Small intestine (tissue), 7 donors: ENCODE data around the gene SKI. TPM values are rescaled to one million over a fixed set of nuclear protein-coding genes. Genes with fewer than 3 reads are reported as not detected.

Experiments
- DNase-seq, 2 donors: peaks; one replicate each; pipeline versions ENCODE4 v3.0.0 to v3.0.0-alpha.2; 2013
- FAIRE-seq: peaks from 2 replicates; lab custom pipeline; 2012; peaks lifted over from hg19 to GRCh38; lab: Jason Lieb, UNC
- H3K27ac ChIP-seq, 3 donors: one replicate each; pipeline ENCODE4 v1.5.1; 2013; ENCODE audit warnings: low read length in 2 of 3, mild to moderate bottlenecking in 2 of 3, control low read depth in 1 of 3, inconsistent platforms in 1 of 3, low read depth in 1 of 3, moderate library complexity in 1 of 3
- H3K27me3 ChIP-seq, 3 donors: one replicate each; pipeline ENCODE4 v1.6.1; 2013; ENCODE audit warnings: low read length in 3 of 3, inconsistent platforms in 1 of 3; ENCODE audit not compliant: control insufficient read depth in 3 of 3, insufficient read depth in 3 of 3
- H3K36me3 ChIP-seq, 3 donors: one replicate each; pipeline ENCODE4 v1.6.1; 2013; ENCODE audit warnings: low read length in 3 of 3, inconsistent platforms in 1 of 3, low read depth in 1 of 3, mild to moderate bottlenecking in 1 of 3, moderate library complexity in 1 of 3; ENCODE audit not compliant: control insufficient read depth in 3 of 3, insufficient read depth in 2 of 3
- H3K4me1 ChIP-seq, 3 donors: one replicate each; pipeline ENCODE4 v1.6.1; 2013; ENCODE audit warnings: low read length in 2 of 3, inconsistent platforms in 1 of 3, low read depth in 1 of 3, mild to moderate bottlenecking in 1 of 3, moderate library complexity in 1 of 3; ENCODE audit not compliant: control insufficient read depth in 3 of 3, insufficient read depth in 2 of 3
- H3K4me3 ChIP-seq, 3 donors: one replicate each; pipeline ENCODE4 v1.5.1; 2013; ENCODE audit warnings: low read length in 3 of 3, control low read depth in 1 of 3, inconsistent platforms in 1 of 3, low read depth in 1 of 3, mild to moderate bottlenecking in 1 of 3, moderate library complexity in 1 of 3
- H3K9me3 ChIP-seq, 2 donors: one replicate each; pipeline ENCODE4 v1.6.1; 2013; ENCODE audit warnings: low read depth in 1 of 2, low read length in 1 of 2; ENCODE audit not compliant: control insufficient read depth in 2 of 2, insufficient read depth in 1 of 2
- WGBS, 3 donors: extraction: QIAGEN DNeasy Blood & Tissue Kit; methylation state at CpG; one replicate each; pipeline ENCODE4 v1.1.7; 2013; 5-methylcytosine and 5-hydroxymethylcytosine counted together
- polyA plus RNA-seq, 4 donors: library from polyadenylated mRNA; stranded (reverse) in 3 of 4; unstranded in 1 of 4; fragments of 200-250 nt in 3 of 4; fragments of 120-200 nt in 1 of 4; gene quantifications; one replicate each; pipeline versions ENCODE4 v1.2.1 to v1.2.3, GENCODE V29; 2013
- donor health status: healthy with polysubstance abuse.
- donor health status: control.
- donor health status: control.
- donor health status: Bipolar disorder and iron deficiency.
- donor health status: healthy.

SKI gene
- polyA plus RNA-seq, 4 donors: 4.2 to 45.1 (median 11.6) TPM

- WGBS, 3 donors: 79 to 94% (median 83%) methylated on average over 19 of the region's 19 CpGs
- peaks cover 0 to 52% (median 3%) of the 10 kb centered on the region in 3 donors for H3K4me1 ChIP-seq
Observed at GRCh38 chr1:2190491-2190976, 37.6 kb upstream of the SKI start.

GRCh38 chr1:2192031-2192995 is 35.8 kb upstream of the SKI start:
- Histone ChIP-seq H3K27ac (peak overlapping the region in 2 of 3 donors; percentile 39 to 52), H3K4me1 (peaks cover 0 to 62% (median 3%) of the 10 kb centered on the region in 3 donors), H3K36me3 (peaks cover 0 to 42% (median 0%) of the 10 kb centered on the region in 3 donors), H3K4me3 (no peak overlapping the region), H3K9me3 (no peaks in the 10 kb centered on the region), H3K27me3 (no peaks in the 10 kb centered on the region)
- DNase-seq (no peak), FAIRE-seq (no peak)
- 74 to 83% (median 80%) methylated on average over 30 of the region's 30 CpGs for WGBS, 3 donors

More at GRCh38 chr1:2190491-2190976, 37.6 kb upstream of the SKI start:
- no peaks in the 10 kb centered on the region for H3K27me3 ChIP-seq
- no peaks in the 10 kb centered on the region for H3K9me3 ChIP-seq
- FAIRE-seq (no peak), DNase-seq (no peak)
- peaks cover 2 to 58% (median 3%) of the 10 kb centered on the region in 3 donors for H3K36me3 ChIP-seq
- peak overlapping the region in 1 of 3 donors; percentile 50 for H3K4me3 ChIP-seq
- peak overlapping the region; percentile 17 to 91 (median 87) for H3K27ac ChIP-seq

GRCh38 chr1:2193514-2194281 is 34.4 kb upstream of the SKI start:
- DNase-seq (peak in 1 of 2 donors; percentile 80), FAIRE-seq (no peak)
- peak overlapping the region in 2 of 3 donors; percentile 65 to 69 for H3K4me3 ChIP-seq
- H3K27me3 ChIP-seq: no peaks in the 10 kb centered on the region
- H3K27ac ChIP-seq: peak overlapping the region in 1 of 3 donors; percentile 96
- 21 to 48% (median 36%) methylated on average over 35 to 44 of the region's 44 CpGs for WGBS, 3 donors
- peaks cover 0 to 70% (median 3%) of the 10 kb centered on the region in 3 donors for H3K4me1 ChIP-seq
- H3K36me3 ChIP-seq: peaks cover 0 to 32% (median 0%) of the 10 kb centered on the region in 3 donors
- no peaks in the 10 kb centered on the region for H3K9me3 ChIP-seq

- DNase-seq (peak in 1 of 2 donors; percentile 61), FAIRE-seq (no peak)
- Histone ChIP-seq H3K4me3 (peak within 1 kb of the TSS; percentile 58 to 69 (median 65)), H3K9me3 (no peaks in the 10 kb centered on the region), H3K27ac (peak within 1 kb of the TSS; percentile 74 to 96 (median 93)), H3K4me1 (peaks cover 0 to 70% (median 3%) of the 10 kb centered on the region in 3 donors), H3K36me3 (peaks cover 0 to 32% (median 0%) of the 10 kb centered on the region in 3 donors), H3K27me3 (no peaks in the 10 kb centered on the region)
- 1% methylated on average over 15 to 63 of the region's 63 CpGs for WGBS, 3 donors
Observed at GRCh38 chr1:2194319-2194897, 33.7 kb upstream of the SKI start, which contains the start of gene FAAP20. FAAP20 (minus strand) TSS chr1:2194772; CDS start chr1:2194749, 23 bp downstream.

GRCh38 chr1:2194898-2195673 is 33.0 kb upstream of the SKI start:
- H3K27me3 ChIP-seq: no peaks in the 10 kb centered on the region
- WGBS, 3 donors: 1 to 2% (median 2%) methylated on average over 23 to 35 of the region's 35 CpGs
- peaks cover 0 to 32% (median 0%) of the 10 kb centered on the region in 3 donors for H3K36me3 ChIP-seq
- peak overlapping the region; percentile 74 to 96 (median 93) for H3K27ac ChIP-seq
- peak overlapping the region; percentile 58 to 65 (median 58) for H3K4me3 ChIP-seq
- FAIRE-seq (no peak), DNase-seq (peak; percentile 86 to 95)
- peaks cover 0 to 71% (median 3%) of the 10 kb centered on the region in 3 donors for H3K4me1 ChIP-seq
- no peaks in the 10 kb centered on the region for H3K9me3 ChIP-seq

GRCh38 chr1:2195785-2196184 is 32.3 kb upstream of the SKI start:
- Histone ChIP-seq H3K4me1 (peaks cover 0 to 64% (median 3%) of the 10 kb centered on the region in 3 donors), H3K9me3 (no peaks in the 10 kb centered on the region), H3K4me3 (no peak overlapping the region), H3K27ac (peak overlapping the region; percentile 74 to 96 (median 93)), H3K36me3 (peaks cover 0 to 25% (median 0%) of the 10 kb centered on the region in 3 donors), H3K27me3 (no peaks in the 10 kb centered on the region)
- no peak for DNase-seq
- FAIRE-seq: no peak
- WGBS, 3 donors: 77 to 90% (median 81%) methylated on average over 10 to 11 of the region's 11 CpGs

GRCh38 chr1:2196901-2197638 is 31.0 kb upstream of the SKI start:
- WGBS, 3 donors: 86 to 92% (median 90%) methylated on average over 17 of the region's 17 CpGs
- H3K9me3 ChIP-seq: no peaks in the 10 kb centered on the region
- H3K4me3 ChIP-seq: no peak overlapping the region
- DNase-seq (no peak), FAIRE-seq (no peak)
- H3K4me1 ChIP-seq: peaks cover 0 to 56% (median 3%) of the 10 kb centered on the region in 3 donors
- no peaks in the 10 kb centered on the region for H3K27me3 ChIP-seq
- H3K27ac ChIP-seq: no peak overlapping the region
- peaks cover 0 to 13% (median 0%) of the 10 kb centered on the region in 3 donors for H3K36me3 ChIP-seq
